Activated CD4-positive, alpha-beta memory T cell treated with anti-CD3 and anti-CD28 coated beads, Interleukin-2, amount 10 ng/mL, durations not matched to agents 7 days and 5 days (primary cell): ENCODE data around the gene LAPTM5. TPM values are rescaled to one million over a fixed set of nuclear protein-coding genes. Genes with fewer than 3 reads are reported as not detected.

ENCODE experiments used
- CTCF ChIA-PET: fragments of 350-600 bp; sonication (Branson Sonifier 250); formaldehyde crosslinking; loops from one replicate; lab custom pipeline; 2021; ENCODE audit warnings: antibody characterized with exemption, inconsistent platforms; lab: Charles Lee
- POLR2A ChIA-PET: fragments of 350-600 bp; sonication (Branson Sonifier 250); formaldehyde crosslinking; loops from one replicate; lab custom pipeline; 2021; ENCODE audit warnings: antibody characterized with exemption; lab: Charles Lee
- DNase-seq: peaks from one replicate; pipeline ENCODE4 v3.0.0-alpha.2; 2020
- H3K27ac Mint-ChIP-seq: one replicate; pipeline ENCODE4 v1.8.0; 2021; ENCODE audit warnings: mild to moderate bottlenecking, mixed read lengths
- H3K27me3 Mint-ChIP-seq: one replicate; pipeline ENCODE4 v1.8.0; 2021; ENCODE audit warnings: mixed read lengths
- H3K36me3 Mint-ChIP-seq: one replicate; pipeline ENCODE4 v1.8.0; 2021; ENCODE audit warnings: low read depth, mixed read lengths
- H3K4me1 Mint-ChIP-seq: one replicate; pipeline ENCODE4 v1.8.0; 2021; ENCODE audit warnings: mixed read lengths
- H3K4me3 Mint-ChIP-seq: one replicate; pipeline ENCODE4 v1.8.0; 2021; ENCODE audit warnings: mild to moderate bottlenecking, mixed read lengths
- H3K9me3 Mint-ChIP-seq: one replicate; pipeline ENCODE4 v1.8.0; 2021; ENCODE audit warnings: mixed read lengths
- total RNA-seq, 2 experiments: library from RNA; stranded (reverse); gene quantifications; one replicate each; pipeline ENCODE4 v1.2.3, GENCODE V29; 2021

Gene LAPTM5
- total RNA-seq, 2 experiments from 2014 or later: 481 to 482 TPM

DNA sequence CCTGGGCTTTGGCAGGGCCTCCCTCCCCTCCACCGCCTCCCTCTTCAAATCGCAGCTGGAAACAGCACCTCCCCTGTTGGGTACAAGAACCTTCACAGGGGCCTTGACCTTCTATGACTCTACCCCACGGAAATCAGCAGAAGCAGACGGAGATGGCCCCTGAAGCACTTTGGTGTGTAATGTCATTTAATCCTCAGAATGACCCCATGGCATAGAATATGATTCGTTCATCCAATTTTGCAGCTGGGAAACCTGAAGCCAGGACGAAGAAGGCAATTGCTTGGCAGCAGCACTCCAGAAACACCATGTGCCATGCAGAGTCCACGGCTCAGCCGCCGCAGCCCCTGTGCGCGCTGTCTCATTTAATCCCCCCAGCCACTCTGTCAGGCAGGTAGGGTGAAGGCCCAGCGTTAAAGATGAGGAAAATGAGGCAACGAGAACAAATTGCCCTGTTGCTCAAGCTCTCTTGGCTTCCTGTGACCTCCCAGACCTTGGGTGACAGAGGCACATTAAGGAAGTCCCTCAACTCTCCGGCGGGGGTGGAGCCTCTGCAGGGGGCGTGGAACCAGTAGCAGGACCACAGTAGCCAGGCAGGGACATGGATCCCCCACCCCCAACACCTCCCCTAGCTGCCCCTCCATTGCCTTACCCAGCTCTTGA is 25.8 kb upstream of the LAPTM5 start:
- Mint-ChIP-seq H3K27ac (no peak overlapping the region), H3K27me3 (peaks cover 15% of the 10 kb centered on the region), H3K9me3 (no peaks in the 10 kb centered on the region), H3K4me1 (peaks cover 5% of the 10 kb centered on the region), H3K4me3 (no peak overlapping the region), H3K36me3 (no peaks in the 10 kb centered on the region)
- POLR2A ChIA-PET: interaction anchor here (3.3 kb wide), 1 partner anchor 64 kb away, joined by 24 read pairs; no protein-coding TSS in a partner anchor
- DNase-seq: no peak
- CTCF ChIA-PET: interaction anchor here (0.6 to 13.9 kb wide), 29 partner anchors 7 to 151 kb away, joined by 3 to 494 read pairs (median 4); partner anchors contain the start of genes LAPTM5 and MATN1

GRCh38 chr1:30782361-30783255 is 25.0 kb upstream of the LAPTM5 start:
- H3K4me3 Mint-ChIP-seq: no peak overlapping the region

GRCh38 chr1:30781906-30782305 is 24.3 kb upstream of the LAPTM5 start:
- ChIA-PET CTCF (interaction anchor here (0.9 to 13.9 kb wide), 17 partner anchors 9 to 138 kb away, joined by 3 to 494 read pairs (median 11); partner anchors contain the start of genes LAPTM5 and MATN1), POLR2A (interaction anchor here (1.1 to 3.3 kb wide), 2 partner anchors 24 to 63 kb away, joined by 3 to 24 read pairs; partner anchors contain the start of gene LAPTM5)
- Mint-ChIP-seq H3K4me1 (peaks cover 5% of the 10 kb centered on the region), H3K27ac (no peak overlapping the region), H3K36me3 (no peaks in the 10 kb centered on the region), H3K9me3 (no peaks in the 10 kb centered on the region), H3K4me3 (no peak overlapping the region), H3K27me3 (peaks cover 11% of the 10 kb centered on the region)
- no peak for DNase-seq

More at GRCh38 chr1:30782361-30783255, 25.0 kb upstream of the LAPTM5 start:
- Mint-ChIP-seq H3K36me3 (no peaks in the 10 kb centered on the region), H3K9me3 (no peaks in the 10 kb centered on the region), H3K4me1 (peaks cover 5% of the 10 kb centered on the region), H3K27ac (no peak overlapping the region), H3K27me3 (peaks cover 11% of the 10 kb centered on the region)
- DNase-seq: peak; percentile 73
- CTCF ChIA-PET: interaction anchor here (0.8 to 13.9 kb wide), 32 partner anchors 8 to 151 kb away, joined by 3 to 494 read pairs (median 4); partner anchors contain the start of genes LAPTM5 and MATN1
- POLR2A ChIA-PET: interaction anchor here (1.1 to 3.3 kb wide), 2 partner anchors 25 to 63 kb away, joined by 3 to 24 read pairs; partner anchors contain the start of gene LAPTM5

- Mint-ChIP-seq H3K4me3 (no peak overlapping the region), H3K9me3 (no peaks in the 10 kb centered on the region), H3K27ac (no peak overlapping the region), H3K4me1 (peaks cover 5% of the 10 kb centered on the region), H3K27me3 (peaks cover 9% of the 10 kb centered on the region), H3K36me3 (no peaks in the 10 kb centered on the region)
- ChIA-PET CTCF (interaction anchor here (0.7 to 13.9 kb wide), 12 partner anchors 10 to 235 kb away, joined by 3 to 494 read pairs (median 9); partner anchors contain the start of genes LAPTM5 and MATN1), POLR2A (interaction anchor here (1.4 to 2.7 kb wide), 4 partner anchors 19 to 61 kb away, joined by 3 to 36 read pairs (median 8); no protein-coding TSS in a partner anchor)
- DNase-seq: no peak
Observed at GRCh38 chr1:30780409-30780808, 22.8 kb upstream of the LAPTM5 start.

DNA sequence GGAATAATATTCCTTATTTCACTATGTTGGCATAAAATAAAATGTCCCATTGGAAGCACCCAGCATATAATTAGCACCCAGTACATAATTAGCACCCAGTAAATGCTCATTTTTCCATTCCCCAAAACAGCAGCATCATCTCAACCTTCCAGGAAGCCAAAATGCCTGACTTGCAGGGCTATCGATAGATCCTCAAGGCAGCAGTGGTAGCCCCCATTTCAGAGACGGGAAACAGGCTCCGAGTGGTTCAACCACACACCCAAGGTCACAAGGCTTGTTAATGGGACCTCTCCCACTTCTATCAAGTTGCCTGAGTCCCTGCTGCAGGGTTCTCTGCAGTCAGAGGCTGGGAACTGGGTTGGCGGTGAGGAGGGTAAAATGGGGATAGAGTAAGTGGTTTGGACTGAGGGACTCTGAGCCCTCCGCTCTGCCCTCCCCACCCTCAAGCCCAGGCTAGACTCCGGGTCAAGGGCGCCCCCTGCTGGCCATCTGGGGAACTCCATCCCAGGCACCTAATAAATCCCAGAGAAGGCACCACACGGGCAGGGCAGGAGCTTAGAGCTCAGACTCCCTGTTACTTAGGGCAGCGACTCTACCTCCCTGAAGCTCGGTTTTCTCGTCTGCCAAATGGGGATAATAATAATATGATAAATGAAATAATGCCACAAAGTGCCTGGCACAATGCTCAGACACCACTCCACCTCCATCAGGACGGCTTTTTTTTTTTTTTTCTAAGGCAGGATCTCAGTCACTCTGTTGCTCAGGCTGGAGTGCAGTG is 21.9 kb upstream of the LAPTM5 start:
- Mint-ChIP-seq H3K4me3 (no peak overlapping the region), H3K27me3 (peaks cover 9% of the 10 kb centered on the region), H3K36me3 (no peaks in the 10 kb centered on the region), H3K9me3 (no peaks in the 10 kb centered on the region), H3K27ac (no peak overlapping the region), H3K4me1 (peaks cover 5% of the 10 kb centered on the region)
- DNase-seq: peak; percentile 91
- ChIA-PET POLR2A (interaction anchor here (0.6 to 2.7 kb wide), 7 partner anchors 18 to 60 kb away, joined by 3 to 36 read pairs (median 4); no protein-coding TSS in a partner anchor), CTCF (interaction anchor here (0.6 to 13.9 kb wide), 28 partner anchors 9 to 556 kb away, joined by 3 to 494 read pairs (median 6); partner anchors contain the start of genes LAPTM5 and MATN1)

GRCh38 chr1:30778979-30779293 is 21.4 kb upstream of the LAPTM5 start:
- H3K27ac Mint-ChIP-seq: no peak overlapping the region
- no peak for DNase-seq
- H3K9me3 Mint-ChIP-seq: no peaks in the 10 kb centered on the region
- peaks cover 9% of the 10 kb centered on the region for H3K27me3 Mint-ChIP-seq
- no peaks in the 10 kb centered on the region for H3K36me3 Mint-ChIP-seq
- CTCF ChIA-PET: interaction anchor here (1.3 to 13.9 kb wide), 11 partner anchors 10 to 132 kb away, joined by 6 to 494 read pairs (median 18); partner anchors contain the start of genes LAPTM5 and MATN1
- H3K4me3 Mint-ChIP-seq: no peak overlapping the region
- POLR2A ChIA-PET: interaction anchor here (0.9 to 2.7 kb wide), 5 partner anchors 22 to 59 kb away, joined by 3 to 36 read pairs (median 4); no protein-coding TSS in a partner anchor
- H3K4me1 Mint-ChIP-seq: peaks cover 5% of the 10 kb centered on the region

DNA sequence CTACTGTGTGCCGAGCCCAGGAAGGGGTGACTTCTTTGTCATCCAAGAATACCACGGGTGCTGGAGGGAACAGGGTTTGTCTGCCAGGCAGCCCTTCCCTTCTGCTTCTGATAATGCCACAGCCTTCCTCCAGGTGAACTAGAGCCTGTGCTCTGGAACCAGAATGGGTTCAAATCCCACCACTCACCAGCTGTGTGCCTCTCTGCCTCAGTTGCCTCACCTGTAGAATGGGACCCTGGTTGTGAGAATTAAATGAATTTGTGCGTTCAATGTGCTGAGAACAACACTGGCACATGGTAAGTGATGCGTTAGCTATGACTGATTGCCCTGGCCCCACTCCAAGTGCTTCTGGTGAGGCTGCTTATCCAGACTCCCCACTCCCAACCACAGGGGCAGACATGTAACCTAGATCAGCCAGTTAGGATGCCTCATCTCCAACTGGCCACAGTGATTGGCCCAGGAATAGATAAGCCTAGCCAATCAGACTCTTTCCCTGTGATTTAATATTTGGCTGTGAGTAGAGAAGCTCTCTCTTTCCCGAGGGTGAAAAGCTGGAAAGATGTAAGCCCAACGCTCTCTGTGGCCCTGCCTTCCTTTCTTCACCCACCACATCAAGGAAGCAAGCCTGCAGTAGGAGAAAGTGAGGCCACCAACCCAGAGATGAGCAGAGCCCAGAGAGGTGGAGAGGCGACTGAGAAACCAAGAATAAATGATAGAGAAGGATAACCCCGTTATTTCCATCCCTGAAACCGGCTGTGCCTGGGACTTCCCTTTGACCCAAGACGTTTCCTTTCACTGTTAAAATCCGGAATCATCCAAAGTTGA is 20.8 kb upstream of the LAPTM5 start:
- Mint-ChIP-seq H3K4me1 (peaks cover 5% of the 10 kb centered on the region), H3K27ac (no peak overlapping the region), H3K9me3 (no peaks in the 10 kb centered on the region), H3K36me3 (no peaks in the 10 kb centered on the region), H3K4me3 (no peak overlapping the region), H3K27me3 (peaks cover 9% of the 10 kb centered on the region)
- CTCF ChIA-PET: interaction anchor here (0.5 to 13.9 kb wide), 10 partner anchors 9 to 481 kb away, joined by 3 to 494 read pairs (median 20); partner anchors contain the start of genes LAPTM5 and MATN1
- DNase-seq: no peak
- POLR2A ChIA-PET: interaction anchor here (0.9 to 2.7 kb wide), 5 partner anchors 22 to 59 kb away, joined by 3 to 36 read pairs (median 4); no protein-coding TSS in a partner anchor

DNA sequence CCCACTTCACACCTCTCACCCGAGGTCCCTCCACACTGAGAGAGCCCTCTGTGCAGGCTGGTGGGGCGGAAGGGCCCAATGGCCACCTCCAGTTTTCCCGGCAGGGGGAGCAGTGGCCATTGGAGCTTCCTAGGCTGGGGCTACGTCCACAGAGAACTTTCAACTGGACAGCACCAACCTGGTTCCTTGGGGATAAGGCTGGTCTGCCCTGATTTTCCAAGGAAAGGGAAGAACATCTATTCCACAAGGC is 20.3 kb upstream of the LAPTM5 start:
- H3K4me3 Mint-ChIP-seq: no peak overlapping the region
- no peaks in the 10 kb centered on the region for H3K9me3 Mint-ChIP-seq
- H3K27me3 Mint-ChIP-seq: peaks cover 9% of the 10 kb centered on the region
- no peaks in the 10 kb centered on the region for H3K36me3 Mint-ChIP-seq
- POLR2A ChIA-PET: interaction anchor here (1.6 kb wide), 1 partner anchor 30 kb away, joined by 3 read pairs; no protein-coding TSS in a partner anchor
- CTCF ChIA-PET: interaction anchor here (0.5 to 13.9 kb wide), 5 partner anchors 12 to 482 kb away, joined by 3 to 494 read pairs (median 18); partner anchors contain the start of gene LAPTM5
- peaks cover 5% of the 10 kb centered on the region for H3K4me1 Mint-ChIP-seq
- H3K27ac Mint-ChIP-seq: no peak overlapping the region
- no peak for DNase-seq

- Mint-ChIP-seq H3K27me3 (peaks cover 11% of the 10 kb centered on the region), H3K27ac (no peak overlapping the region), H3K9me3 (no peaks in the 10 kb centered on the region), H3K36me3 (no peaks in the 10 kb centered on the region), H3K4me1 (peaks cover 5% of the 10 kb centered on the region), H3K4me3 (no peak overlapping the region)
- DNase-seq: no peak
- ChIA-PET CTCF (interaction anchor here (1.0 to 13.9 kb wide), 3 partner anchors 20 to 59 kb away, joined by 3 to 494 read pairs (median 117); partner anchors contain the start of gene LAPTM5), POLR2A (interaction anchor here (1.6 kb wide), 1 partner anchor 29 kb away, joined by 3 read pairs; no protein-coding TSS in a partner anchor)
Observed at GRCh38 chr1:30777060-30777903, 19.7 kb upstream of the LAPTM5 start.
